ENCODE data around the gene EDIL3. TPM values are rescaled to one million over a fixed set of nuclear protein-coding genes. Genes with fewer than 3 reads are reported as not detected.

Gene EDIL3
- total and polyA plus RNA-seq, 9 of the 15 experiments (the other 6 are each of a cell fraction or from before 2014, with no cell fraction given), result 0.09 TPM; not detected in 8

DNA sequence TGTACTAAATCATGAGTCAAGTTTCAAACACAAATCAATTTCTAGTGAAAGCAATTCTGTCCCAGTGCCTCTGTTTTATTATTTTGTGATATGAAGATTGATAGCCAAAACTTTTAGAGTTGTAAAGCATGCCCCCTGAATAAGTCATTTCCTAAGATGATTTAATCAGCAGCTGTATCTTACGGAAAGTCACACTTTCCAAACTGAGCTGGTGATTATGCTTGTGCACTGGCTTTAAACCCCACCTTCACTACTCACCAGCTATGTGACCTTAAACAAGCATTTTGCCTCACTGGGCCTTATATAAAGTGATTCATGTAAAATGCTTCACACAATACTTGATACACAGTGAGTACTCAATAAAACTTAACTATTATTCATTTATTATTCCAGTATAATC, 78.1 kb downstream of the EDIL3 start:
- no peaks in the 10 kb centered on the region for H4K20me1 ChIP-seq (replicated peaks; ENCODE audit: control insufficient read depth, insufficient read depth, low read length)
- H3K4me3 ChIP-seq, result no peak overlapping the region
- FAIRE-seq (no peak), ATAC-seq (no peak), DNase-seq (ENCODE audit: extremely low read depth in 1 of 4, low spot score in 3 of 4) (no peak)
- H3K9me3 ChIP-seq (replicated peaks; ENCODE audit: control insufficient read depth, insufficient read depth, low read depth, low read length), result no peaks in the 10 kb centered on the region
- no peak overlapping the region for H3K9ac ChIP-seq (ENCODE audit: insufficient read depth in 1 of 2, low read depth in 2 of 2, low read length in 2 of 2)
- H3K9me1 ChIP-seq (ENCODE audit: control insufficient read depth, insufficient read depth, low read length), result no peaks in the 10 kb centered on the region
- POLR2A ChIA-PET, result no interaction called here
- no peak overlapping the region for H2AFZ ChIP-seq (ENCODE audit: low read depth, low read length)
- BruUV-seq (replicated peaks), result no TSS peak
- H3K4me1 ChIP-seq (replicated peaks in 1 of 2; ENCODE audit: control insufficient read depth in 2 of 2, insufficient read depth in 2 of 2, low read length in 2 of 2), result no peaks in the 10 kb centered on the region
- no peaks in the 10 kb centered on the region for H3K79me2 ChIP-seq (ENCODE audit: control insufficient read depth, insufficient read depth, low read length)
- in situ Hi-C loops (cut with MboI), result no loop called here
- H3K27me3 ChIP-seq (ENCODE audit: control insufficient read depth in 2 of 2, insufficient read depth in 2 of 2, low read length in 2 of 2), result no peaks in the 10 kb centered on the region
- H3K4me2 ChIP-seq (ENCODE audit: insufficient read depth, low read length), result no peak overlapping the region
- H3K36me3 ChIP-seq (ENCODE audit: control insufficient read depth, insufficient read depth, low read length), result no peaks in the 10 kb centered on the region
- TF ChIP-seq KLF13 (tag; IDR thresholded peaks at IDR 0.05; ENCODE audit: borderline replicate concordance, low read depth), result no peak
- no peak for TF ChIP-seq ELF4 (CRISPR knock-in tag; IDR thresholded peaks at IDR 0.05)
- TF ChIP-seq ZNF444 (CRISPR knock-in tag; IDR thresholded peaks at IDR 0.05), result no peak
- TF ChIP-seq TAL1 (IDR thresholded peaks at IDR 0.05), result no peak
- intact Hi-C loops (cut with micrococcal nuclease), result no loop called here
- 0% methylated on average over 1 of the region's 1 CpG for WGBS (ENCODE audit: insufficient coverage, low coverage, missing lambda C conversion rate)
- CTCF ChIA-PET (ENCODE audit: low intra/inter-chr PET ratio), result no interaction called here
- no peak overlapping the region for H3K27ac ChIP-seq (ENCODE audit: extremely low read depth, low read depth, low read length)

DNA sequence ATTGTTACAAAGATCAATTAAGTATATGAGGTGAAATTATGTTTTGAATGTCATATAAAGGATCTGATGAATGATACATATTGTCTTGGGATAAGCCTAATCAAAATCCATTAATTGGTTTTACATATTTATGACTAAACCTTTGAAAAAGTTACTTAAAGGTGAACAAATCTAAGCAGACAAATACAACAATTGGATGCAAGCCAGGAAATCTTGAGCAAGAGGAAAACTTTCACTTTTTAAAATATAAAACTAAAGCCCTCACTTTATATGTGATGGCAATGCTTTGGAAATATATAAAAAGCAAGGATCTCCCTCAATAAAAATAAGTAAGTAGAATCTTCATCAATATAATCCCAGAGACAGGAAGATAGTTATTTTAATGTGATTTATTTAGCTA, 80.1 kb downstream of the EDIL3 start:
- no peaks in the 10 kb centered on the region for H4K20me1 ChIP-seq (replicated peaks; ENCODE audit: control insufficient read depth, insufficient read depth, low read length)
- no peak overlapping the region for H3K9ac ChIP-seq (ENCODE audit: insufficient read depth in 1 of 2, low read depth in 2 of 2, low read length in 2 of 2)
- DNase-seq (ENCODE audit: extremely low read depth in 1 of 4, low spot score in 3 of 4) (no peak), ATAC-seq (no peak), FAIRE-seq (no peak)
- no peaks in the 10 kb centered on the region for H3K36me3 ChIP-seq (ENCODE audit: control insufficient read depth, insufficient read depth, low read length)
- H3K27ac ChIP-seq (ENCODE audit: extremely low read depth, low read depth, low read length), result no peak overlapping the region
- in situ Hi-C loops (cut with MboI) (no loop called here), intact Hi-C loops (cut with micrococcal nuclease) (no loop called here)
- ChIA-PET CTCF (ENCODE audit: low intra/inter-chr PET ratio) (no interaction called here), POLR2A (no interaction called here)
- H3K9me3 ChIP-seq (replicated peaks; ENCODE audit: control insufficient read depth, insufficient read depth, low read depth, low read length), result no peaks in the 10 kb centered on the region
- H3K4me1 ChIP-seq (replicated peaks in 1 of 2; ENCODE audit: control insufficient read depth in 2 of 2, insufficient read depth in 2 of 2, low read length in 2 of 2), result no peaks in the 10 kb centered on the region
- H3K27me3 ChIP-seq (ENCODE audit: control insufficient read depth in 2 of 2, insufficient read depth in 2 of 2, low read length in 2 of 2), result no peaks in the 10 kb centered on the region
- TF ChIP-seq, protein P1, sequence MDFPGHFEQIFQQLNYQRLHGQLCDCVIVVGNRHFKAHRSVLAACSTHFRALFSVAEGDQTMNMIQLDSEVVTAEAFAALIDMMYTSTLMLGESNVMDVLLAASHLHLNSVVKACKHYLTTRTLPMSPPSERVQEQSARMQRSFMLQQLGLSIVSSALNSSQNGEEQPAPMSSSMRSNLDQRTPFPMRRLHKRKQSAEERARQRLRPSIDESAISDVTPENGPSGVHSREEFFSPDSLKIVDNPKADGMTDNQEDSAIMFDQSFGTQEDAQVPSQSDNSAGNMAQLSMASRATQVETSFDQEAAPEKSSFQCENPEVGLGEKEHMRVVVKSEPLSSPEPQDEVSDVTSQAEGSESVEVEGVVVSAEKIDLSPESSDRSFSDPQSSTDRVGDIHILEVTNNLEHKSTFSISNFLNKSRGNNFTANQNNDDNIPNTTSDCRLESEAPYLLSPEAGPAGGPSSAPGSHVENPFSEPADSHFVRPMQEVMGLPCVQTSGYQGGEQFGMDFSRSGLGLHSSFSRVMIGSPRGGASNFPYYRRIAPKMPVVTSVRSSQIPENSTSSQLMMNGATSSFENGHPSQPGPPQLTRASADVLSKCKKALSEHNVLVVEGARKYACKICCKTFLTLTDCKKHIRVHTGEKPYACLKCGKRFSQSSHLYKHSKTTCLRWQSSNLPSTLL (IDR thresholded peaks at IDR 0.05), result no peak
- TF ChIP-seq BACH1 (tag; IDR thresholded peaks at IDR 0.05) (no peak), MED1 (CRISPR knock-in tag; IDR thresholded peaks at IDR 0.05; ENCODE audit: borderline replicate concordance) (no peak), BRD4 (IDR thresholded peaks at IDR 0.05) (no peak), JUND (IDR thresholded peaks at IDR 0.05; ENCODE audit: borderline replicate concordance, low read depth, low read length) (no peak), JUND (tag; IDR thresholded peaks at IDR 0.05; ENCODE audit: borderline replicate concordance, low read depth, low read length) (no peak), WHSC1 (IDR thresholded peaks at IDR 0.05; ENCODE audit: low read length) (no peak)
- H3K4me3 ChIP-seq, result no peak overlapping the region
- BruUV-seq (replicated peaks), result no TSS peak
- no peaks in the 10 kb centered on the region for H3K9me1 ChIP-seq (ENCODE audit: control insufficient read depth, insufficient read depth, low read length)
- H2AFZ ChIP-seq (ENCODE audit: low read depth, low read length), result no peak overlapping the region
- no peak overlapping the region for H3K4me2 ChIP-seq (ENCODE audit: insufficient read depth, low read length)
- no peaks in the 10 kb centered on the region for H3K79me2 ChIP-seq (ENCODE audit: control insufficient read depth, insufficient read depth, low read length)

All from K562 (cell line).